Activated naive CD8-positive, alpha-beta T cell treated with anti-CD3 and anti-CD28 coated beads, Interleukin-2, amount 10 ng/mL, durations not matched to agents 7 days and 5 days (primary cell): ENCODE data around the gene DCX. TPM values are rescaled to one million over a fixed set of nuclear protein-coding genes. Genes with fewer than 3 reads are reported as not detected.

ENCODE experiments used
- ATAC-seq: fragments of 150-1000 bp; cut with Tn5 transposase; one replicate; pipeline ENCODE4 v1.10.0; 2021; ENCODE audit warnings: low read depth, moderate library complexity
- POLR2A ChIA-PET: fragments of 350-600 bp; sonication (Branson Sonifier 250); formaldehyde crosslinking; loops from one replicate; lab custom pipeline; 2021; ENCODE audit warnings: antibody characterized with exemption; lab: Charles Lee
- DNase-seq: peaks from one replicate; pipeline ENCODE4 v3.0.0; 2021
- H3K27ac Mint-ChIP-seq: one replicate; pipeline ENCODE4 v1.8.0; 2022; ENCODE audit warnings: mild to moderate bottlenecking, mixed read lengths
- H3K27me3 Mint-ChIP-seq: one replicate; pipeline ENCODE4 v1.8.0; 2022; ENCODE audit warnings: mild to moderate bottlenecking, moderate library complexity, mixed read lengths
- H3K36me3 Mint-ChIP-seq: one replicate; pipeline ENCODE4 v1.8.0; 2021; ENCODE audit warnings: mild to moderate bottlenecking, mixed read lengths
- H3K4me1 Mint-ChIP-seq: one replicate; pipeline ENCODE4 v1.8.0; 2021; ENCODE audit warnings: mixed read lengths
- H3K4me3 Mint-ChIP-seq: one replicate; pipeline ENCODE4 v1.8.0; 2022; ENCODE audit warnings: mild to moderate bottlenecking, moderate library complexity, mixed read lengths
- H3K9me3 Mint-ChIP-seq: one replicate; pipeline ENCODE4 v1.8.0; 2021; ENCODE audit warnings: mixed read lengths
- total RNA-seq, 2 experiments: library from RNA; stranded (reverse); gene quantifications; one replicate each; pipeline ENCODE4 v1.2.3, GENCODE V29; 2021

DCX gene
- total RNA-seq, 2 experiments from 2014 or later, result not detected

DNA sequence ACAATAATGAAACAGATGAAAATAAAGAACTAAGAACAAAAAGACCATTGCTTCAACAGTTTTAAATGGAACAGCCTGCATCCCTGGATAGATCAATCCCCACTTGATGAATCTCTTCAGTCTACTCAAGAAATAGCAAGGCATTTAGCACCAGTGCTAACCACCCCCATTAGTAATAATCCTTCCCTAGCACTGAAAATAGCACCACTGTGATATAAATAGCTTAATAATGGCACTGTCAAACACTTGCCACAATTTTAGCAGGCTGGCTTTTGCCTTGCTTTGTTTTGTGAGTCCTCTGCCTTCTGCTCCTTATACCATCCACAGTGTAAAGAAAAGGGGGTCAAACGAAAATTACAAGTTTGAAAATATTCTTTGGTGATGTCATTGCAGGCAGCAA is 17.4 kb downstream of the DCX start:
- DNase-seq (no peak), ATAC-seq (no peak)
- Mint-ChIP-seq H3K27ac (no peak overlapping the region), H3K4me1 (no peaks in the 10 kb centered on the region), H3K36me3 (no peaks in the 10 kb centered on the region), H3K27me3 (no peaks in the 10 kb centered on the region), H3K4me3 (no peak overlapping the region), H3K9me3 (no peaks in the 10 kb centered on the region)
- POLR2A ChIA-PET, result no interaction called here

DNA sequence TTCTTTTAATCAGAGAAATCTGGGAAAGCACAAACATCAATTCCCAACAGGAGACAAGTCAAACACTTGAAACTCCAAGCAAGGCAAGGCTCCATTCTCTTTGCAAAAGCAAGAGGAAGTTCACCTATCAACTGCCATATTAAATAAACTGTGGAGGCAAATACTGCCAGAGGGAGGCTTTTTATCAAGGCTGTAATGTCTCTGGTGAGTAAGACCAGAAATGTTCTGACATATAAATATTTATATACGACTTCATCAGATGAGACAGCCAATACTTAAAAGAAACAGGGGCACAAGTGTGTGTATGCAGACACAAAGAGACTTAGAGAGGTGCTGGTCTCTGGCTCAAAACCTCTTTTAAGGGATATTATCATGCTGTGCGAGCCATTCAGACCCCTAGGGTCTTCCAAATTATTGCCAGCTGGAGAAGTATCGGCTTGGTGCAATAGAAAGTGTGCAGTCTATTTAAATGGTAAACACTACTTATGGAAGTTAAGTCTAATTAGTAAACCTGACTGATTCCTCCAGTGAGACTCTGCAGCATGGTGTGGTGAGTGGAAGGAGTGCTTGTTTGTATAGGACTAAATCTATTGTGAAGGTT is 24.4 kb downstream of the DCX start:
- Mint-ChIP-seq H3K27ac (no peak overlapping the region), H3K4me3 (no peak overlapping the region), H3K27me3 (no peaks in the 10 kb centered on the region), H3K4me1 (no peaks in the 10 kb centered on the region), H3K9me3 (no peaks in the 10 kb centered on the region), H3K36me3 (no peaks in the 10 kb centered on the region)
- no peak for ATAC-seq
- DNase-seq, result no peak
- POLR2A ChIA-PET, result no interaction called here

- Mint-ChIP-seq H3K27ac (no peak overlapping the region), H3K9me3 (no peaks in the 10 kb centered on the region), H3K27me3 (no peaks in the 10 kb centered on the region), H3K36me3 (no peaks in the 10 kb centered on the region), H3K4me1 (no peaks in the 10 kb centered on the region), H3K4me3 (no peak overlapping the region)
- POLR2A ChIA-PET, result no interaction called here
- ATAC-seq (no peak), DNase-seq (no peak)
These were observed 25.3 kb downstream of the DCX start for GRCh38 chrX:111386615-111387233.

DNA sequence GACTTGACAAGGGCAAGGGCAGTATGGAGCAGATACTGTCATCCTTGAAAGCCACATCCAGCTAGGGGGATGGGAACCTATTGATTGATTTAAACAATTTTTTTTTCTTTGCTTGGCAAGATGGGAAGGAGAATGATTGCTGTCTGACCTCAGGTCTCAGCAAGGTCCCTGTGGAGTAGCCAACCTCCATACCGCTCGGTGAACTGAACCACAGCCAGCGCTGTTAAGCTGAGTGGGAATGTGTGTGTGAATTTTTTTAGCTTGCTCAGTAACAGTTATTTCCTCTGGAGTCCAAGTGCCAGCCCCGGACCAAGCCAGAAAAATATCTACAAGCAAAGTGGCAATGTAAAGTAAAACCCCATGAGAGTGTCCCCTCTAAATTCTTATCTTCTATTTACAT is 25.9 kb downstream of the DCX start:
- H3K27me3 Mint-ChIP-seq, result no peaks in the 10 kb centered on the region
- no peak overlapping the region for H3K27ac Mint-ChIP-seq
- no peak for ATAC-seq
- no peaks in the 10 kb centered on the region for H3K9me3 Mint-ChIP-seq
- DNase-seq, result no peak
- H3K4me1 Mint-ChIP-seq, result no peaks in the 10 kb centered on the region
- H3K4me3 Mint-ChIP-seq, result no peak overlapping the region
- POLR2A ChIA-PET, result no interaction called here
- no peaks in the 10 kb centered on the region for H3K36me3 Mint-ChIP-seq

- no peaks in the 10 kb centered on the region for H3K9me3 Mint-ChIP-seq
- H3K27me3 Mint-ChIP-seq, result peaks cover 2% of the 10 kb centered on the region
- H3K36me3 Mint-ChIP-seq, result no peaks in the 10 kb centered on the region
- DNase-seq (no peak), ATAC-seq (no peak)
- no peak overlapping the region for H3K4me3 Mint-ChIP-seq
- POLR2A ChIA-PET, result no interaction called here
- H3K27ac Mint-ChIP-seq, result no peak overlapping the region
- H3K4me1 Mint-ChIP-seq, result no peaks in the 10 kb centered on the region
These were observed 29.7 kb downstream of the DCX start for GRCh38 chrX:111382277-111382676.

DNA sequence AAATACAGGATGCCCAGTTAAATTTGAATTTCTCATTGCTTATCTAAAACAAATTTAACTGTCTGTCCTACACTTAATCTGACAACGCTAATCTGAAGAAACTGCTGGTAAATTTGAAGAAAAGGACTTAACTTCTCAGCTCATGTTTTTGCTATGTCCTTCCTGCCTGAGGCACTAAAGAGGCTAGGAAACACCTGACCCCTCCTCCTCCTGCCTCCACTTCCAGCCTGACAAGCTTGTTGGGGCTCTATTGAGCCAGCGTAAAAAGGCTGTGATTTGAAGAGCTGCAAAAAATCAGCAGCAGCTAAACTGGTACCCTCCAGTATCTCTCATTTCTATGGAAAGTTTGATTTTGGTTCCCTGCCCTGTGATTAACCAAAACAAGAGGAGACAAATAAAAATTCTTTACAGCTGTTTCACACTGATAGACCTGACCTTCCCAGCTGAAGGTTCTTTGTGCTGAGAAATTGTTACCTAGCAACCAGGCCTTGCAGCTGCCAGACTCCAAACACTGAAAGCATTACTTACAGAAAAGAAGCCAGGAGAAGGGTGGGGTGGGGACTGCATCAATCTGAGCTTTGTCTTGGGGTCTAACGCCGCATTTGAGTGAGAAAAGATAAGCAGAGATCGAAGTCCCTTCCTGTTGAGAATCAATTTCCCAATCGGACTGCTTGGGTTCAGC is 35.0 kb downstream of the DCX start:
- POLR2A ChIA-PET, result no interaction called here
- Mint-ChIP-seq H3K27me3 (peaks cover 2% of the 10 kb centered on the region), H3K4me3 (no peak overlapping the region)

GRCh38 chrX:111376486-111376885 is 35.5 kb downstream of the DCX start:
- DNase-seq (no peak), ATAC-seq (no peak)
- POLR2A ChIA-PET, result no interaction called here
- Mint-ChIP-seq H3K4me3 (no peak overlapping the region), H3K9me3 (no peaks in the 10 kb centered on the region), H3K4me1 (no peaks in the 10 kb centered on the region), H3K27ac (no peak overlapping the region), H3K27me3 (peaks cover 2% of the 10 kb centered on the region), H3K36me3 (no peaks in the 10 kb centered on the region)

More for the DNA sequence above, 35.0 kb downstream of the DCX start:
- ATAC-seq (no peak), DNase-seq (no peak)
- Mint-ChIP-seq H3K27ac (no peak overlapping the region), H3K9me3 (no peaks in the 10 kb centered on the region), H3K36me3 (no peaks in the 10 kb centered on the region), H3K4me1 (no peaks in the 10 kb centered on the region)

- Mint-ChIP-seq H3K36me3 (no peaks in the 10 kb centered on the region), H3K27me3 (peaks cover 2% of the 10 kb centered on the region), H3K27ac (no peak overlapping the region), H3K4me1 (no peaks in the 10 kb centered on the region), H3K9me3 (no peaks in the 10 kb centered on the region), H3K4me3 (no peak overlapping the region)
- DNase-seq, result no peak
- POLR2A ChIA-PET, result no interaction called here
- no peak for ATAC-seq
These were observed 36.2 kb downstream of the DCX start for GRCh38 chrX:111375747-111376146.

DNA sequence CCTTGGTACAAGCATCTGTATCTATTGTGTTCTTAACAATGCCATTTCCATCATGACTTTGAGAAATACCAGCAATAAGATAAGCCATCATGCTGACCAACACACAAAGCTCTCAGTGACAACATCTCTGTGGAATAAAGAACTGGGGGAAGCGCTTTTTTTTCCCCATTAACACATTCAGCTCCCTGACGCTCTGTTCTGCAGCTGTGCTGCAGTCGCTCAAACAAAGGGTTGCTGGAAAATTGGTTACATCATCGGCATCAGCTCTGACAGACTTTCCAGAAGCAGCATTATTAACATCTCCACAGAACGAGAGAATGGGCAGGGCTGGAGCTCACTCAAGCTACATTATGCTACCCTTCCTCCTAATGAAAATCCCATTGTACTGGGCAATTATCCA is 39.9 kb downstream of the DCX start:
- Mint-ChIP-seq H3K27ac (no peak overlapping the region), H3K4me1 (no peaks in the 10 kb centered on the region), H3K9me3 (no peaks in the 10 kb centered on the region), H3K36me3 (no peaks in the 10 kb centered on the region), H3K27me3 (no peaks in the 10 kb centered on the region), H3K4me3 (no peak overlapping the region)
- DNase-seq (no peak), ATAC-seq (no peak)
- POLR2A ChIA-PET, result no interaction called here

DNA sequence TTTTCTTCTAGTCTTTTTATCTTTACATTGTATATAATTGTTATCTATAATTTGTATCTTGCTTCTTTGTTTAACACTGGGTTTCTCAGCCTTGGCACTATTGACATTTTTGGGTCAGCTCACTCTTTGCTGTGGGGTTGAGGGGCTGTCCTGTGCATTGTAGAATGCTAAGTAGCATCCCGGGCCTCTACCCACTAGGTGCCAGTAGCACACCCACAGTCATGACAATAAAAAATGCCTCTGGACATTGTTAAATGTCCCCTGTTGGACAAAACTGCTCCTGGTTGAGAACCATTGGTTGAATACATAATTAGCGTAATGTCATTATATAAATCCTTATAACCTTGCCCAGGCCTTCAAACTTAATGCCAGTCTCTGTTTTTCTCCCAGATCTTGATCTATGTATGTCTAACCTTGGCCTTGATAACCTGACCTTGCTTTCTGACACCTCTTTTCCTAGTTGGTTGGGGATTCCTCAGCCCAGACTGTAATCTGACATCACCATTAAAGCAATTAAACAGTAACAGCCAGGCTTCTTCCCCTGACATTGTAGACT is 46.1 kb downstream of the DCX start:
- no peak overlapping the region for H3K4me3 Mint-ChIP-seq

DNA sequence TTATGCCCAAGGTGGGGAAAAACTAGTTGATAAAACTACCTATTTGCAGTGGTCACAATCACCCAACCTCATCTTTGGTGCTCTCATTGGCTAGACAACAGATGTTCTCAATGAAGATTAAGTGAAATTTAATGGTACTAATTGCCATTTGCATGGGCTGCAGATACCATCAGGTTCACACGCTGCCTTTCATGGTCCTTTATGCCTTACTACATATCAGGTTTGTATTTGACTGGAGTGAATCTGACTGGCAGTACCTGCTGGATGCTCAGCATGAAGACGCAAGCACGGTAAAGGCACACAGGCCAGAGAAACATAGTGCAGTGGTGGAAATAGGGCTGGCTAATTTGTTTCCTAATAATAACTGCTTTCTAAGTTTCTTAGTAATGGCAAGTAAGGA is 48.3 kb downstream of the DCX start:
- no peaks in the 10 kb centered on the region for H3K9me3 Mint-ChIP-seq
- DNase-seq (no peak), ATAC-seq (no peak)
- H3K36me3 Mint-ChIP-seq, result no peaks in the 10 kb centered on the region
- no peak overlapping the region for H3K27ac Mint-ChIP-seq
- H3K4me1 Mint-ChIP-seq, result no peaks in the 10 kb centered on the region
- POLR2A ChIA-PET, result no interaction called here
- H3K4me3 Mint-ChIP-seq, result no peak overlapping the region
- no peaks in the 10 kb centered on the region for H3K27me3 Mint-ChIP-seq

More for the DNA sequence above, 46.1 kb downstream of the DCX start:
- H3K36me3 Mint-ChIP-seq, result no peaks in the 10 kb centered on the region
- no peaks in the 10 kb centered on the region for H3K4me1 Mint-ChIP-seq
- no peaks in the 10 kb centered on the region for H3K27me3 Mint-ChIP-seq
- POLR2A ChIA-PET, result no interaction called here
- no peaks in the 10 kb centered on the region for H3K9me3 Mint-ChIP-seq
- H3K27ac Mint-ChIP-seq, result no peak overlapping the region
- DNase-seq, result no peak
- no peak for ATAC-seq

GRCh38 chrX:111361751-111362150 is 50.2 kb downstream of the DCX start:
- POLR2A ChIA-PET, result no interaction called here
- DNase-seq, result no peak
- H3K9me3 Mint-ChIP-seq, result no peaks in the 10 kb centered on the region
- no peaks in the 10 kb centered on the region for H3K36me3 Mint-ChIP-seq
- H3K4me1 Mint-ChIP-seq, result no peaks in the 10 kb centered on the region
- H3K27me3 Mint-ChIP-seq, result no peaks in the 10 kb centered on the region
- H3K4me3 Mint-ChIP-seq, result no peak overlapping the region
- no peak for ATAC-seq
- H3K27ac Mint-ChIP-seq, result no peak overlapping the region

- H3K4me3 Mint-ChIP-seq, result no peak overlapping the region
- no peak for ATAC-seq
- no peak overlapping the region for H3K27ac Mint-ChIP-seq
These were observed 51.2 kb downstream of the DCX start for GRCh38 chrX:111360839-111361238.

More at GRCh38 chrX:111360839-111361238, 51.2 kb downstream of the DCX start:
- no peaks in the 10 kb centered on the region for H3K27me3 Mint-ChIP-seq
- POLR2A ChIA-PET, result no interaction called here
- H3K9me3 Mint-ChIP-seq, result no peaks in the 10 kb centered on the region
- no peaks in the 10 kb centered on the region for H3K4me1 Mint-ChIP-seq
- DNase-seq, result no peak
- no peaks in the 10 kb centered on the region for H3K36me3 Mint-ChIP-seq
